Measurements from ENCODE around the gene C10orf90.

The C10orf90 gene

GRCh38 chr10:126425489-126426065 lies 244.9 kb downstream of the C10orf90 start:
- Histone ChIP-seq H3K36me3 (ENCODE audit: insufficient read depth, low read length) (no peaks in the 10 kb centered on the region), H3F3A (ENCODE audit: insufficient read depth, low read length) (no peaks in the 10 kb centered on the region), H2AFZ (ENCODE audit: low read length) (no peak overlapping the region), H3K4me3 (ENCODE audit: low read depth, low read length, poor library complexity, severe bottlenecking) (no peak overlapping the region), H3K4me1 (ENCODE audit: insufficient read depth, low read length, severe bottlenecking) (no peaks in the 10 kb centered on the region), H3K79me2 (ENCODE audit: insufficient read depth, low read length) (no peaks in the 10 kb centered on the region), H3K9me3 (ENCODE audit: low read length) (no peaks in the 10 kb centered on the region), H3K9ac (ENCODE audit: low read length) (no peak overlapping the region), H3K9me2 (ENCODE audit: low read depth, low read length) (no peaks in the 10 kb centered on the region), H3K27me3 (ENCODE audit: insufficient read depth, low read length) (no peaks in the 10 kb centered on the region), H4K20me1 (ENCODE audit: insufficient read depth, low read length) (no peaks in the 10 kb centered on the region), H3K4me2 (ENCODE audit: low read length) (no peak overlapping the region), H3K27ac (ENCODE audit: low read depth, low read length, poor library complexity, severe bottlenecking) (no peak overlapping the region)
- TF ChIP-seq CTCF (IDR thresholded peaks at IDR 0.05; ENCODE audit: low read length) (no peak), EZH2 (IDR thresholded peaks at IDR 0.05; ENCODE audit: borderline replicate concordance, low read length) (no peak)

- no peak overlapping the region for H3K4me3 ChIP-seq (ENCODE audit: low read depth, low read length, poor library complexity, severe bottlenecking)
These were observed 245.5 kb downstream of the C10orf90 start for GRCh38 chr10:126425032-126425431.

GRCh38 chr10:126423732-126424491 lies 246.6 kb downstream of the C10orf90 start:
- Histone ChIP-seq H3K27me3 (ENCODE audit: insufficient read depth, low read length) (no peaks in the 10 kb centered on the region), H3K79me2 (ENCODE audit: insufficient read depth, low read length) (no peaks in the 10 kb centered on the region), H3K27ac (ENCODE audit: low read depth, low read length, poor library complexity, severe bottlenecking) (no peak overlapping the region), H3K4me1 (ENCODE audit: insufficient read depth, low read length, severe bottlenecking) (no peaks in the 10 kb centered on the region), H3K9me3 (ENCODE audit: low read length) (no peaks in the 10 kb centered on the region), H3F3A (ENCODE audit: insufficient read depth, low read length) (no peaks in the 10 kb centered on the region), H2AFZ (ENCODE audit: low read length) (no peak overlapping the region), H3K36me3 (ENCODE audit: insufficient read depth, low read length) (no peaks in the 10 kb centered on the region), H3K9me2 (ENCODE audit: low read depth, low read length) (no peaks in the 10 kb centered on the region), H3K9ac (ENCODE audit: low read length) (no peak overlapping the region), H4K20me1 (ENCODE audit: insufficient read depth, low read length) (no peaks in the 10 kb centered on the region), H3K4me3 (ENCODE audit: low read depth, low read length, poor library complexity, severe bottlenecking) (no peak overlapping the region), H3K4me2 (ENCODE audit: low read length) (no peak overlapping the region)
- TF ChIP-seq EZH2 (IDR thresholded peaks at IDR 0.05; ENCODE audit: borderline replicate concordance, low read length) = no peak
- no peak for TF ChIP-seq CTCF (IDR thresholded peaks at IDR 0.05; ENCODE audit: low read length)

More at GRCh38 chr10:126425032-126425431, 245.5 kb downstream of the C10orf90 start:
- no peaks in the 10 kb centered on the region for H3K9me3 ChIP-seq (ENCODE audit: low read length)
- no peaks in the 10 kb centered on the region for H3K36me3 ChIP-seq (ENCODE audit: insufficient read depth, low read length)
- H3K4me1 ChIP-seq (ENCODE audit: insufficient read depth, low read length, severe bottlenecking) = no peaks in the 10 kb centered on the region
- no peak overlapping the region for H3K4me2 ChIP-seq (ENCODE audit: low read length)
- no peaks in the 10 kb centered on the region for H4K20me1 ChIP-seq (ENCODE audit: insufficient read depth, low read length)
- no peaks in the 10 kb centered on the region for H3F3A ChIP-seq (ENCODE audit: insufficient read depth, low read length)
- no peak for TF ChIP-seq CTCF (IDR thresholded peaks at IDR 0.05; ENCODE audit: low read length)
- TF ChIP-seq EZH2 (IDR thresholded peaks at IDR 0.05; ENCODE audit: borderline replicate concordance, low read length) = no peak
- H3K9ac ChIP-seq (ENCODE audit: low read length) = no peak overlapping the region
- no peak overlapping the region for H3K27ac ChIP-seq (ENCODE audit: low read depth, low read length, poor library complexity, severe bottlenecking)
- no peaks in the 10 kb centered on the region for H3K27me3 ChIP-seq (ENCODE audit: insufficient read depth, low read length)
- H3K9me2 ChIP-seq (ENCODE audit: low read depth, low read length) = no peaks in the 10 kb centered on the region
- H3K79me2 ChIP-seq (ENCODE audit: insufficient read depth, low read length) = no peaks in the 10 kb centered on the region
- no peak overlapping the region for H2AFZ ChIP-seq (ENCODE audit: low read length)
